PFSK-1 (cell line): Measurements from ENCODE around the gene CTH.

ENCODE experiments used
- FOXP2 ChIP-seq: optimal IDR thresholded peaks from 2 replicates; pipeline ENCODE3; 2011; ENCODE audit warnings: borderline replicate concordance, control low read depth, inconsistent platforms; ENCODE audit not compliant: insufficient read depth; ENCODE audit errors: extremely low read length, extremely low read depth
- POLR2AphosphoS5 ChIP-seq: IDR thresholded peaks from 2 replicates; pipeline ENCODE4 v1.6.1; 2012; ENCODE audit warnings: low read depth, mild to moderate bottlenecking, control low read depth, low read length, moderate library complexity
- TAF1 ChIP-seq: IDR thresholded peaks from 2 replicates; pipeline ENCODE4 v1.6.1; 2012; ENCODE audit warnings: low read length, control low read depth, borderline replicate concordance; ENCODE audit not compliant: insufficient read depth
- TF ChIP-seq, protein P1 (sequence below), 2 experiments: IDR thresholded peaks; 2 replicates each; pipeline versions ENCODE4 v1.6.1 to v1.8.0; 2011 to 2012; ENCODE audit warnings: low read depth in 2 of 2, low read length in 2 of 2, control low read depth in 1 of 2, inconsistent platforms in 1 of 2, mild to moderate bottlenecking in 1 of 2, moderate library complexity in 1 of 2; ENCODE audit not compliant: insufficient read depth in 1 of 2

DNA sequence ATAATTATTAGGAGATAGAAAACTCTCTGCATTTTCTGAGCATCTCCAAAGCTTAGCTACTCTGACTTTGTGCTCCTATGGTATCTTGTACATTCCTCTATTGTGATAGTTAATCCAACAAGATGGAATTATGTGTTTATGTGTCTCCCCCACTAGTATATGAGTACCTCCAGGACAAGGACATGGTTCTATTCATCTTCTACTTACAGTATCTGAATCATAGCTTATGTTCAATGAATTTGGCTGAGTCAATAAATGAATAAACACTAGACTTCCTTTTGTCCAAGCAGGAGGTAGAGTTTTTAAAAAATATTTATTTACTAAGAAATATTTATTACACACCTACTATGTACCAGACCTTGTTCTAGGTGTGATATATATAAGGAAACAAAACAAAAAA lies 18.4 kb upstream of the CTH start:
- TF ChIP-seq TAF1, result no peak
- no peak for TF ChIP-seq FOXP2
- TF ChIP-seq, protein P1, sequence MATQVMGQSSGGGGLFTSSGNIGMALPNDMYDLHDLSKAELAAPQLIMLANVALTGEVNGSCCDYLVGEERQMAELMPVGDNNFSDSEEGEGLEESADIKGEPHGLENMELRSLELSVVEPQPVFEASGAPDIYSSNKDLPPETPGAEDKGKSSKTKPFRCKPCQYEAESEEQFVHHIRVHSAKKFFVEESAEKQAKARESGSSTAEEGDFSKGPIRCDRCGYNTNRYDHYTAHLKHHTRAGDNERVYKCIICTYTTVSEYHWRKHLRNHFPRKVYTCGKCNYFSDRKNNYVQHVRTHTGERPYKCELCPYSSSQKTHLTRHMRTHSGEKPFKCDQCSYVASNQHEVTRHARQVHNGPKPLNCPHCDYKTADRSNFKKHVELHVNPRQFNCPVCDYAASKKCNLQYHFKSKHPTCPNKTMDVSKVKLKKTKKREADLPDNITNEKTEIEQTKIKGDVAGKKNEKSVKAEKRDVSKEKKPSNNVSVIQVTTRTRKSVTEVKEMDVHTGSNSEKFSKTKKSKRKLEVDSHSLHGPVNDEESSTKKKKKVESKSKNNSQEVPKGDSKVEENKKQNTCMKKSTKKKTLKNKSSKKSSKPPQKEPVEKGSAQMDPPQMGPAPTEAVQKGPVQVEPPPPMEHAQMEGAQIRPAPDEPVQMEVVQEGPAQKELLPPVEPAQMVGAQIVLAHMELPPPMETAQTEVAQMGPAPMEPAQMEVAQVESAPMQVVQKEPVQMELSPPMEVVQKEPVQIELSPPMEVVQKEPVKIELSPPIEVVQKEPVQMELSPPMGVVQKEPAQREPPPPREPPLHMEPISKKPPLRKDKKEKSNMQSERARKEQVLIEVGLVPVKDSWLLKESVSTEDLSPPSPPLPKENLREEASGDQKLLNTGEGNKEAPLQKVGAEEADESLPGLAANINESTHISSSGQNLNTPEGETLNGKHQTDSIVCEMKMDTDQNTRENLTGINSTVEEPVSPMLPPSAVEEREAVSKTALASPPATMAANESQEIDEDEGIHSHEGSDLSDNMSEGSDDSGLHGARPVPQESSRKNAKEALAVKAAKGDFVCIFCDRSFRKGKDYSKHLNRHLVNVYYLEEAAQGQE (IDR thresholded peaks at IDR 0.05; ENCODE audit: insufficient read depth in 1 of 2, low read depth in 2 of 2, low read length in 2 of 2), result no peak
- no peak for TF ChIP-seq POLR2AphosphoS5
